Right lobe of liver (tissue), 6 donors: ENCODE measurements around the gene KIF5B. TPM values are rescaled to one million over a fixed set of nuclear protein-coding genes. Genes with fewer than 3 reads are reported as not detected.
"Not testable (repeated sequence)": the region's sequence is repeated elsewhere in the genome, so short reads cannot be mapped to it uniquely, and the experiment has no call there.

Source experiments
- ATAC-seq, 4 donors: fragments of 200-7000 bp; cut with Tn5 transposase; one replicate each; pipeline ENCODE4 v1.9.1; 2020; ENCODE audit warnings: mild to moderate bottlenecking in 4 of 4, moderate library complexity in 4 of 4
- DNase-seq, 3 donors: peaks; one replicate each; pipeline ENCODE4 v3.0.0-alpha.2; 2020
- H3K27ac ChIP-seq, 3 donors: fragments of 200-600 bp; one replicate each; pipeline ENCODE4 v1.8.0; 2022
- H3K27me3 ChIP-seq, 2 donors: fragments of 200-600 bp; one replicate each; pipeline ENCODE4 v1.8.0; 2022
- H3K36me3 ChIP-seq, 4 donors: fragments of 200-600 bp; sonication (generic) in 1 of 4; one replicate each; pipeline versions ENCODE4 v1.5.1 to v1.8.0; 2017 to 2022; ENCODE audit warnings: control low read depth in 1 of 4
- H3K4me1 ChIP-seq, 4 donors: fragments of 200-600 bp; sonication (generic) in 1 of 4; one replicate each; pipeline versions ENCODE4 v1.5.1 to v1.8.0; 2017 to 2022; ENCODE audit warnings: control low read depth in 1 of 4
- H3K4me3 ChIP-seq, 3 donors: fragments of 200-600 bp; one replicate each; pipeline ENCODE4 v1.8.0; 2022
- H3K9me3 ChIP-seq, 4 donors: fragments of 200-600 bp; sonication (generic) in 1 of 4; one replicate each; pipeline versions ENCODE4 v1.5.1 to v1.8.0; 2017 to 2022; ENCODE audit warnings: control low read depth in 1 of 4
- CTCF ChIP-seq, 4 donors: fragments of 200-600 bp in 3 of 4; fragments of 450-650 bp in 1 of 4; IDR thresholded peaks; one replicate each; pipeline versions ENCODE4 v1.5.1 to v1.8.0; 2016 to 2022; ENCODE audit warnings: antibody characterized with exemption in 4 of 4, mild to moderate bottlenecking in 2 of 4
- POLR2A ChIP-seq: fragments of 450-650 bp; IDR thresholded peaks from one replicate; pipeline ENCODE4 v1.6.1; 2017; ENCODE audit warnings: antibody characterized with exemption, mild to moderate bottlenecking
- WGBS: methylation state at CpG from one replicate; pipeline ENCODE4 v1.1.6; 2018; ENCODE audit warnings: low coverage, low lambda C conversion rate; ENCODE audit not compliant: insufficient coverage; ENCODE audit errors: missing lambda C conversion rate; 5-methylcytosine and 5-hydroxymethylcytosine counted together
- intact Hi-C, 2 donors: fragments of 100-400 bp; cut with DNase I; formaldehyde crosslinking; loops; one replicate each; pipeline versions ENCODE4 v1.11.2 to v1.14.1; 2022
- total RNA-seq, 6 experiments: library from RNA; depleted of rRNA in 2 of 6; stranded (reverse); fragments of >200 nt in 2 of 6; fragmentation: NEBNext Ultra II Directional in 3 of 6; extraction: Animal tissue kit (Norgen Biotek cat#: 25700) in 3 of 6; gene quantifications; one replicate each; pipeline versions ENCODE4 v1.1.0 to v1.2.4, GENCODE V29; 2016 to 2023
- donor health status: DM: no; HTN: yes; CAD: no.
- donor health status: DM: no; HTN: no; CAD: no.
- donor health status: DM: no; HTN: no; CAD: no.
- donor health status: DM: no; HTN: yes; CAD: no.
- donor health status: DM: no; HTN: yes; CAD: no.

The KIF5B gene
- total RNA-seq, 6 experiments from 2014 or later: 12.8 to 44.4 (median 23.3) TPM

- intact Hi-C loops: no loop called here
- TF ChIP-seq CTCF (IDR thresholded peaks at IDR 0.05) (no peak), POLR2A (no peak)
These were observed 47.5 kb upstream of the KIF5B start for GRCh38 chr10:32103721-32104120.

GRCh38 chr10:32098566-32099259, 42.5 kb upstream of the KIF5B start:
- DNase-seq, H3K27ac ChIP-seq, ATAC-seq, H3K4me1 ChIP-seq, H3K4me3 ChIP-seq, intact Hi-C loops, H3K9me3 ChIP-seq, H3K36me3 ChIP-seq, H3K27me3 ChIP-seq: not testable (repeated sequence)
- WGBS: 63% methylated on average over 4 of the region's 4 CpGs

More at GRCh38 chr10:32103721-32104120, 47.5 kb upstream of the KIF5B start:
- no peaks in the 10 kb centered on the region for H3K36me3 ChIP-seq
- peaks cover 0 to 10% (median 0%) of the 10 kb centered on the region in 4 donors for H3K4me1 ChIP-seq
- H3K4me3 ChIP-seq: no peak overlapping the region
- no peaks in the 10 kb centered on the region for H3K27me3 ChIP-seq
- DNase-seq (no peak), ATAC-seq (no peak)
- WGBS: 63% methylated on average over 3 of the region's 3 CpGs
- no peaks in the 10 kb centered on the region for H3K9me3 ChIP-seq
- H3K27ac ChIP-seq: no peak overlapping the region

- no peaks in the 10 kb centered on the region for H3K36me3 ChIP-seq
- H3K4me1 ChIP-seq: no peaks in the 10 kb centered on the region
- intact Hi-C loops: no loop called here
- ATAC-seq (no peak), DNase-seq (no peak)
- no peaks in the 10 kb centered on the region for H3K27me3 ChIP-seq
- H3K9me3 ChIP-seq: no peaks in the 10 kb centered on the region
- no peak for TF ChIP-seq CTCF (IDR thresholded peaks at IDR 0.05)
- no peak for TF ChIP-seq POLR2A
- no peak overlapping the region for H3K27ac ChIP-seq
- no peak overlapping the region for H3K4me3 ChIP-seq
- WGBS: 80% methylated on average over 1 of the region's 2 CpGs
These were observed 39.0 kb upstream of the KIF5B start for GRCh38 chr10:32095116-32095733.

GRCh38 chr10:32093650-32094049, 37.4 kb upstream of the KIF5B start:
- WGBS: 90% methylated on average over 2 of the region's 2 CpGs
- ATAC-seq: no peak
- Histone ChIP-seq H3K27ac (no peak overlapping the region), H3K4me1 (no peaks in the 10 kb centered on the region), H3K4me3 (no peak overlapping the region), H3K9me3 (no peaks in the 10 kb centered on the region), H3K36me3 (no peaks in the 10 kb centered on the region), H3K27me3 (no peaks in the 10 kb centered on the region)
- DNase-seq: no peak
- TF ChIP-seq CTCF (IDR thresholded peaks at IDR 0.05) (no peak), POLR2A (no peak)
- intact Hi-C loops: no loop called here

- no peak overlapping the region for H3K4me3 ChIP-seq
- no peaks in the 10 kb centered on the region for H3K27me3 ChIP-seq
- ATAC-seq (no peak), DNase-seq (no peak)
- H3K36me3 ChIP-seq: no peaks in the 10 kb centered on the region
- TF ChIP-seq CTCF (IDR thresholded peaks at IDR 0.05) (no peak), POLR2A (no peak)
- intact Hi-C loops: no loop called here
- H3K9me3 ChIP-seq: no peaks in the 10 kb centered on the region
- no peak overlapping the region for H3K27ac ChIP-seq
- no peaks in the 10 kb centered on the region for H3K4me1 ChIP-seq
These were observed 34.8 kb upstream of the KIF5B start for GRCh38 chr10:32091046-32091445.
